ENCODE data around the gene WDR37.

GRCh38 chr10:1037098-1037497 lies 19.1 kb upstream of the WDR37 start:
- TF ChIP-seq YY1 (IDR thresholded peaks at IDR 0.05; ENCODE audit: insufficient read depth, insufficient read length) (no peak), ZNF274 (IDR thresholded peaks at IDR 0.05; ENCODE audit: low read depth, low read length) (no peak), SUZ12 (IDR thresholded peaks at IDR 0.05; ENCODE audit: extremely low read depth, insufficient read depth, insufficient read length) (no peak)

All from NT2/D1 (cell line).